NCI-H1092 treated with DMSO at 0.1 percent for 48 hours (cell line): Measurements from ENCODE around the gene ERP29.
"Not testable (repeated sequence)": the region's sequence is repeated elsewhere in the genome, so short reads cannot be mapped to it uniquely, and the experiment has no call there.

Experiments used
- DNase-seq: peaks from one replicate; lab custom pipeline; 2025; lab: John Stamatoyannopoulos, UW

The ERP29 gene

GRCh38 chr12:112012775-112013600, at the start of gene ERP29, which contains the start of gene TMEM116:
Gene ERP29 (plus strand): TSS chr12:112013426. CDS start chr12:112013466, 40 bp downstream.
Gene TMEM116 (minus strand): TSS chr12:112013165. CDS start chr12:112005270, 7,895 bp downstream.
- DNase-seq, result peak; percentile 95

GRCh38 chr12:111964935-111965334, 48.3 kb upstream of the ERP29 start:
- no peak for DNase-seq

GRCh38 chr12:111971800-111972199, 41.4 kb upstream of the ERP29 start:
- no peak for DNase-seq

GRCh38 chr12:111975161-111975931, 37.9 kb upstream of the ERP29 start:
- DNase-seq, result no peak

- no peak for DNase-seq
These were observed 36.9 kb upstream of the ERP29 start for GRCh38 chr12:111976291-111976690.

- no peak for DNase-seq
These were observed 36.4 kb upstream of the ERP29 start for GRCh38 chr12:111976860-111977259.

- no peak for DNase-seq
These were observed 34.7 kb upstream of the ERP29 start for GRCh38 chr12:111978545-111978944.

GRCh38 chr12:111980598-111980997, 32.6 kb upstream of the ERP29 start:
- no peak for DNase-seq

GRCh38 chr12:111981987-111982386, 31.2 kb upstream of the ERP29 start:
- DNase-seq, result no peak

- no peak for DNase-seq
These were observed 28.4 kb upstream of the ERP29 start for GRCh38 chr12:111984820-111985219.

GRCh38 chr12:111991535-111991934, 21.7 kb upstream of the ERP29 start:
- no peak for DNase-seq

GRCh38 chr12:111991946-111992345, 21.3 kb upstream of the ERP29 start:
- no peak for DNase-seq

- no peak for DNase-seq
These were observed 20.8 kb upstream of the ERP29 start for GRCh38 chr12:111992464-111992863.

- DNase-seq, result no peak
These were observed 19.7 kb upstream of the ERP29 start for GRCh38 chr12:111993292-111994150.

- not testable (repeated sequence) for DNase-seq
These were observed 18.8 kb upstream of the ERP29 start for GRCh38 chr12:111994211-111995111.

- DNase-seq, result no peak
These were observed 17.3 kb upstream of the ERP29 start for GRCh38 chr12:111995782-111996480.

- no peak for DNase-seq
These were observed 15.9 kb upstream of the ERP29 start for GRCh38 chr12:111997300-111997699.

GRCh38 chr12:111998015-111998414, 15.2 kb upstream of the ERP29 start:
- DNase-seq, result no peak

- DNase-seq, result not testable (repeated sequence)
These were observed 14.1 kb upstream of the ERP29 start for GRCh38 chr12:111999129-111999528.

- no peak for DNase-seq
These were observed 12.4 kb upstream of the ERP29 start for GRCh38 chr12:112000820-112001219.
